MCF 10A (cell line): ENCODE data around the gene NECTIN2. TPM values are rescaled to one million over a fixed set of nuclear protein-coding genes. Genes with fewer than 3 reads are reported as not detected.

Experiments
- BruUV-seq: library from RNA; stranded (reverse); fragments of 400-500 nt; replicated peaks from 2 replicates; lab custom pipeline; 2021; lab: Mats Ljungman, UMichigan
- CTCF ChIA-PET: fragments of 300-600 bp; sonication (Branson Sonifier 250); formaldehyde crosslinking; extraction: SDS; loops from one replicate; lab custom pipeline; 2021; ENCODE audit warnings: antibody characterized with exemption, inconsistent platforms; lab: Yijun Ruan, JAX
- POLR2A ChIA-PET: fragments of 300-600, 350-650 bp; sonication (Branson Sonifier 250); formaldehyde crosslinking; extraction: SDS; loops from one replicate; lab custom pipeline; 2020; ENCODE audit warnings: antibody characterized with exemption, inconsistent platforms; lab: Yijun Ruan, JAX
- DNase-seq: peaks from one replicate; pipeline ENCODE4 v3.0.0-alpha.2; 2018; ENCODE audit not compliant: unreplicated experiment
- H3K27ac Mint-ChIP-seq: one replicate; pipeline ENCODE4 v1.8.0; 2022; ENCODE audit warnings: mild to moderate bottlenecking, low read depth, mixed read lengths; ENCODE audit not compliant: unreplicated experiment
- H3K27me3 Mint-ChIP-seq: one replicate; pipeline ENCODE4 v1.8.0; 2022; ENCODE audit warnings: mixed read lengths; ENCODE audit not compliant: insufficient read depth, unreplicated experiment
- H3K36me3 Mint-ChIP-seq: one replicate; pipeline ENCODE4 v1.8.0; 2022; ENCODE audit warnings: mild to moderate bottlenecking, moderate library complexity, mixed read lengths; ENCODE audit not compliant: insufficient read depth, unreplicated experiment
- H3K4me1 Mint-ChIP-seq: one replicate; pipeline ENCODE4 v1.8.0; 2022; ENCODE audit warnings: mixed read lengths; ENCODE audit not compliant: insufficient read depth, unreplicated experiment
- H3K4me3 Mint-ChIP-seq: one replicate; pipeline ENCODE4 v1.8.0; 2022; ENCODE audit warnings: mild to moderate bottlenecking, moderate library complexity, mixed read lengths; ENCODE audit not compliant: unreplicated experiment
- H3K9me3 Mint-ChIP-seq: one replicate; pipeline ENCODE4 v1.8.0; 2022; ENCODE audit warnings: mixed read lengths; ENCODE audit not compliant: unreplicated experiment
- CTCF ChIP-seq: fragments of 200-600 bp; IDR thresholded peaks from one replicate; pipeline ENCODE4 v1.8.0; 2022; ENCODE audit warnings: antibody characterized with exemption, mild to moderate bottlenecking; ENCODE audit not compliant: unreplicated experiment
- intact Hi-C: fragments of 100-400 bp; cut with micrococcal nuclease; formaldehyde crosslinking; loops from 2 replicates; pipeline ENCODE4 v1.14.1; 2022
- total RNA-seq: library from RNA; stranded (reverse); gene quantifications from 2 replicates; pipeline ENCODE4 v1.2.3, GENCODE V29; 2022

Gene NECTIN2
- total RNA-seq, 1 experiment from 2014 or later, result 46.5 TPM

- BruUV-seq, result no TSS peak
- H3K36me3 Mint-ChIP-seq, result peaks cover 55% of the 10 kb centered on the region
- H3K27ac Mint-ChIP-seq, result peak overlapping the region; percentile 70
- no peaks in the 10 kb centered on the region for H3K9me3 Mint-ChIP-seq
- POLR2A ChIA-PET, result interaction anchor here (0.8 kb wide), 1 partner anchor 62 kb away, joined by 3 read pairs; no protein-coding TSS in a partner anchor
- CTCF ChIA-PET, result interaction anchor here (0.6 to 2.5 kb wide), 6 partner anchors 9 to 288 kb away, joined by 3 to 16 read pairs (median 4); no protein-coding TSS in a partner anchor
- intact Hi-C loops, result no loop called here
- no peaks in the 10 kb centered on the region for H3K27me3 Mint-ChIP-seq
- no peak for DNase-seq
- TF ChIP-seq CTCF, result no peak
- peaks cover 25% of the 10 kb centered on the region for H3K4me1 Mint-ChIP-seq
- peak overlapping the region; percentile 74 for H3K4me3 Mint-ChIP-seq
Measured at GRCh38 chr19:44892932-44893331, 46.8 kb downstream of the NECTIN2 start.

- peaks cover 25% of the 10 kb centered on the region for H3K4me1 Mint-ChIP-seq
- ChIA-PET CTCF (interaction anchor here (1.3 to 2.5 kb wide), 4 partner anchors 8 to 12 kb away, joined by 3 to 16 read pairs (median 8); partner anchors contain the start of gene APOE), POLR2A (no interaction called here)
- BruUV-seq, result no TSS peak
- no peaks in the 10 kb centered on the region for H3K27me3 Mint-ChIP-seq
- no peak overlapping the region for H3K27ac Mint-ChIP-seq
- no peak for DNase-seq
- no peak for TF ChIP-seq CTCF
- peaks cover 61% of the 10 kb centered on the region for H3K36me3 Mint-ChIP-seq
- H3K9me3 Mint-ChIP-seq, result no peaks in the 10 kb centered on the region
- intact Hi-C loops, result no loop called here
- H3K4me3 Mint-ChIP-seq, result peak overlapping the region; percentile 74
Measured at GRCh38 chr19:44893332-44894051, 47.4 kb downstream of the NECTIN2 start.

GRCh38 chr19:44894052-44894400 is 47.9 kb downstream of the NECTIN2 start:
- TF ChIP-seq CTCF, result no peak
- no peak overlapping the region for H3K4me3 Mint-ChIP-seq
- CTCF ChIA-PET, result interaction anchor here (2.1 to 2.2 kb wide), 2 partner anchors 9 to 12 kb away, joined by 5 to 10 read pairs; partner anchors contain the start of gene APOE
- no peaks in the 10 kb centered on the region for H3K9me3 Mint-ChIP-seq
- peaks cover 25% of the 10 kb centered on the region for H3K4me1 Mint-ChIP-seq
- POLR2A ChIA-PET, result no interaction called here
- no peaks in the 10 kb centered on the region for H3K27me3 Mint-ChIP-seq
- BruUV-seq, result no TSS peak
- no peak overlapping the region for H3K27ac Mint-ChIP-seq
- H3K36me3 Mint-ChIP-seq, result peaks cover 66% of the 10 kb centered on the region
- DNase-seq, result no peak
- intact Hi-C loops, result no loop called here

GRCh38 chr19:44894946-44895345 is 48.8 kb downstream of the NECTIN2 start:
- Mint-ChIP-seq H3K4me1 (peaks cover 23% of the 10 kb centered on the region), H3K27ac (no peak overlapping the region)

More at GRCh38 chr19:44894946-44895345, 48.8 kb downstream of the NECTIN2 start:
- no peak for DNase-seq
- BruUV-seq, result no TSS peak
- Mint-ChIP-seq H3K4me3 (no peak overlapping the region), H3K9me3 (no peaks in the 10 kb centered on the region), H3K36me3 (peaks cover 75% of the 10 kb centered on the region), H3K27me3 (no peaks in the 10 kb centered on the region)
- no peak for TF ChIP-seq CTCF
- ChIA-PET CTCF (interaction anchor here (0.7 to 2.2 kb wide), 5 partner anchors 8 to 57 kb away, joined by 3 to 10 read pairs (median 4); partner anchors contain the start of gene APOE), POLR2A (interaction anchor here (0.7 kb wide), 1 partner anchor 198 kb away, joined by 3 read pairs; no protein-coding TSS in a partner anchor)
- intact Hi-C loops, result no loop called here
